H1 (cell line): ENCODE measurements around the gene ZFP3. TPM values are rescaled to one million over a fixed set of nuclear protein-coding genes. Genes with fewer than 3 reads are reported as not detected.

Experiments used
- CTCF ChIA-PET: fragments of 300-600 bp; sonication (Branson Sonifier 250); formaldehyde crosslinking; loops from one replicate; lab custom pipeline; 2021; ENCODE audit not compliant: partially characterized antibody; lab: Charles Lee
- POLR2A ChIA-PET: fragments of 300-600 bp; sonication (Branson Sonifier 250); formaldehyde crosslinking; loops from one replicate; lab custom pipeline; 2021; ENCODE audit warnings: inconsistent platforms; ENCODE audit not compliant: partially characterized antibody; lab: Charles Lee
- DNase-seq, 2 experiments: peaks; one replicate each; pipeline versions ENCODE4 v3.0.0 to v3.0.0-alpha.2; 2010 to 2022; ENCODE audit warnings: low spot score in 2 of 2, low read depth in 1 of 2, mixed read lengths in 1 of 2
- FAIRE-seq: peaks from 2 replicates; lab custom pipeline; 2011; peaks lifted over from hg19 to GRCh38; lab: Jason Lieb, UNC
- H2AFZ ChIP-seq: 2 replicates; pipeline ENCODE4 v1.8.1; 2012; ENCODE audit warnings: low read length, inconsistent platforms
- H2AK5ac ChIP-seq: 2 replicates; pipeline ENCODE4 v1.6.1; 2013; ENCODE audit warnings: low read depth, low read length
- H2BK120ac ChIP-seq: replicated peaks from 2 replicates; pipeline ENCODE3; 2013; ENCODE audit warnings: low read depth, low read length, inconsistent platforms
- H2BK12ac ChIP-seq: 2 replicates; pipeline ENCODE4 v1.6.1; 2013; ENCODE audit warnings: low read depth, low read length
- H2BK15ac ChIP-seq: 2 replicates; pipeline ENCODE4 v1.6.1; 2013; ENCODE audit warnings: low read length
- H2BK20ac ChIP-seq: 2 replicates; pipeline ENCODE4 v1.6.1; 2013; ENCODE audit warnings: low read length
- H2BK5ac ChIP-seq: 2 replicates; pipeline ENCODE4 v1.6.1; 2013; ENCODE audit warnings: low read depth, low read length
- H3K14ac ChIP-seq: 2 replicates; pipeline ENCODE4 v1.6.1; 2013; ENCODE audit warnings: inconsistent platforms; ENCODE audit not compliant: insufficient read length
- H3K18ac ChIP-seq: 2 replicates; pipeline ENCODE4 v1.6.1; 2013; ENCODE audit warnings: low read length; ENCODE audit errors: extremely low read depth
- H3K23ac ChIP-seq: 2 replicates; pipeline ENCODE4 v1.6.1; 2013; ENCODE audit warnings: inconsistent platforms; ENCODE audit not compliant: insufficient read length
- H3K23me2 ChIP-seq: 2 replicates; pipeline ENCODE4 v1.6.1; 2013; ENCODE audit warnings: low read depth, low read length
- H3K27ac ChIP-seq: 2 replicates; pipeline ENCODE4 v1.6.1; 2011; ENCODE audit warnings: low read depth, low read length, inconsistent platforms
- H3K27me3 ChIP-seq, 4 experiments: replicated peaks in 1 of 4; 1 replicate in 1 of 4; 2 replicates in 3 of 4; pipeline versions ENCODE4 v1.6.1 to v1.8.1; 2011 to 2013; ENCODE audit warnings: low read length in 3 of 4, mild to moderate bottlenecking in 3 of 4, inconsistent platforms in 2 of 4, mixed read lengths in 2 of 4, moderate library complexity in 1 of 4; ENCODE audit not compliant: control insufficient read depth in 3 of 4, insufficient read depth in 3 of 4; ENCODE audit errors: extremely low read depth in 1 of 4
- H3K36me3 ChIP-seq, 4 experiments: 2 replicates each; pipeline versions ENCODE4 v1.6.1 to v1.8.1; 2011 to 2013; ENCODE audit warnings: mild to moderate bottlenecking in 4 of 4, low read length in 3 of 4, moderate library complexity in 2 of 4, control low read depth in 1 of 4, inconsistent platforms in 1 of 4; ENCODE audit not compliant: insufficient read depth in 4 of 4, control insufficient read depth in 2 of 4
- H3K4ac ChIP-seq: replicated peaks from 2 replicates; pipeline ENCODE3; 2013; ENCODE audit warnings: low read length, low read depth, mixed read lengths, inconsistent platforms; ENCODE audit not compliant: insufficient read length
- H3K4me1 ChIP-seq, 4 experiments: replicated peaks in 1 of 4; 1 replicate in 1 of 4; 2 replicates in 3 of 4; pipeline versions ENCODE4 v1.6.1 to v1.8.1; 2011 to 2013; ENCODE audit warnings: low read length in 3 of 4, inconsistent platforms in 2 of 4, mixed read lengths in 1 of 4; ENCODE audit not compliant: insufficient read depth in 4 of 4, control insufficient read depth in 3 of 4
- H3K4me2 ChIP-seq, 2 experiments: 2 replicates each; pipeline versions ENCODE4 v1.6.1 to v1.8.1; 2011 to 2013; ENCODE audit warnings: low read depth in 2 of 2, low read length in 2 of 2, control low read depth in 1 of 2, inconsistent platforms in 1 of 2, mild to moderate bottlenecking in 1 of 2; ENCODE audit not compliant: insufficient read depth in 1 of 2
- H3K4me3 ChIP-seq, 4 experiments: fragments of 200-600, 300-600 bp in 1 of 4; sonication (generic), shearing (Covaris generic), sonication (Bioruptor Twin) in 1 of 4; 2 replicates each; pipeline versions ENCODE4 v1.5.1 to v1.8.1; 2011 to 2016; ENCODE audit warnings: low read length in 4 of 4, low read depth in 3 of 4, control low read depth in 2 of 4, inconsistent platforms in 2 of 4, mild to moderate bottlenecking in 2 of 4, mixed read lengths in 1 of 4, moderate library complexity in 1 of 4; ENCODE audit not compliant: insufficient read depth in 2 of 4; ENCODE audit errors: extremely low read depth in 1 of 4
- H3K56ac ChIP-seq: replicated peaks from 2 replicates; pipeline ENCODE3; 2013; ENCODE audit warnings: low read depth, mild to moderate bottlenecking, mixed read lengths, low read length, inconsistent platforms; ENCODE audit not compliant: insufficient read length
- H3K79me1 ChIP-seq: 2 replicates; pipeline ENCODE4 v1.6.1; 2013; ENCODE audit warnings: low read depth, low read length, control low read depth
- H3K79me2 ChIP-seq, 2 experiments: 2 replicates each; pipeline versions ENCODE4 v1.6.1 to v1.8.1; 2012 to 2013; ENCODE audit warnings: low read length in 2 of 2, mild to moderate bottlenecking in 2 of 2, inconsistent platforms in 1 of 2; ENCODE audit not compliant: insufficient read depth in 2 of 2, control insufficient read depth in 1 of 2
- H3K9ac ChIP-seq, 4 experiments: replicated peaks in 1 of 4; 1 replicate in 1 of 4; 2 replicates in 3 of 4; pipeline versions ENCODE4 v1.6.1 to v1.8.1; 2011 to 2013; ENCODE audit warnings: low read depth in 3 of 4, low read length in 3 of 4, control low read depth in 2 of 4, mild to moderate bottlenecking in 2 of 4, moderate library complexity in 2 of 4, inconsistent platforms in 1 of 4; ENCODE audit errors: extremely low read depth in 1 of 4
- H3K9me3 ChIP-seq, 2 experiments: 2 replicates each; pipeline versions ENCODE4 v1.6.1 to v1.8.1; 2012 to 2013; ENCODE audit warnings: mild to moderate bottlenecking in 2 of 2, moderate library complexity in 2 of 2, control low read depth in 1 of 2, inconsistent platforms in 1 of 2, low read depth in 1 of 2, low read length in 1 of 2, mixed read lengths in 1 of 2; ENCODE audit not compliant: insufficient read depth in 2 of 2
- H4K20me1 ChIP-seq, 2 experiments: replicated peaks in 1 of 2; 2 replicates each; pipeline versions ENCODE3 to v1.8.1; 2011 to 2013; ENCODE audit warnings: inconsistent platforms in 2 of 2, low read length in 2 of 2, mild to moderate bottlenecking in 1 of 2; ENCODE audit not compliant: insufficient read depth in 2 of 2, control insufficient read depth in 1 of 2
- H4K5ac ChIP-seq: 2 replicates; pipeline ENCODE4 v1.6.1; 2013; ENCODE audit warnings: low read length, low read depth, mixed read lengths, inconsistent platforms; ENCODE audit not compliant: insufficient read length
- H4K8ac ChIP-seq: 2 replicates; pipeline ENCODE4 v1.8.0; 2013; ENCODE audit warnings: mild to moderate bottlenecking, moderate library complexity, low read length, inconsistent platforms; ENCODE audit not compliant: insufficient read depth; ENCODE audit errors: extremely low read depth
- H4K91ac ChIP-seq: replicated peaks from 2 replicates; pipeline ENCODE3; 2013; ENCODE audit warnings: low read length, mixed read lengths, inconsistent platforms; ENCODE audit not compliant: insufficient read length
- EZH2 ChIP-seq: fragments of 200-600 bp; sonication (generic); IDR thresholded peaks from 2 replicates; pipeline ENCODE4 v1.7.1; 2012; ENCODE audit warnings: low read depth, mild to moderate bottlenecking, moderate library complexity, low read length, inconsistent platforms; ENCODE audit not compliant: severe bottlenecking
- TAF1 ChIP-seq: IDR thresholded peaks from 2 replicates; pipeline ENCODE4 v1.6.1; 2011; ENCODE audit warnings: mild to moderate bottlenecking, low read depth, low read length
- WGBS, 2 experiments: shearing (Covaris generic) in 1 of 2; methylation state at CpG; one replicate each; pipeline versions ENCODE4 v1.1.6 to v1.1.7; 2013 to 2015; ENCODE audit warnings: low lambda C conversion rate in 2 of 2, mixed read lengths in 2 of 2, inconsistent platforms in 1 of 2, low coverage in 1 of 2, missing lambda C conversion rate in 1 of 2; ENCODE audit not compliant: insufficient replicate concordance in 2 of 2, insufficient coverage in 1 of 2, insufficient read length in 1 of 2; ENCODE audit errors: extremely low coverage in 1 of 2, missing lambda C conversion rate in 1 of 2; 5-methylcytosine and 5-hydroxymethylcytosine counted together
- polyA plus RNA-seq, 7 experiments: library from polyadenylated mRNA; depleted of rRNA in 3 of 7; stranded (reverse) in 5 of 7; unstranded in 2 of 7; fragments of >200 nt in 5 of 7; fragments of 200-250 nt in 2 of 7; gene quantifications; 1 replicate in 5 of 7; 2 replicates in 1 of 7; 4 replicates in 1 of 7; pipeline versions ENCODE4 v1.2.1 to v1.2.3, GENCODE V29; 2011 to 2013; ENCODE audit warnings: missing spikeins in 2 of 7, mixed read lengths in 2 of 7
- total RNA-seq: library from RNA; stranded (reverse); fragmentation: NEBNext Ultra II Directional; extraction: Animal tissue kit (Norgen Biotek cat#: 25700); gene quantifications from 2 replicates; pipeline ENCODE4 v1.2.1, GENCODE V29; 2021

Gene ZFP3
- total and polyA plus RNA-seq, 2 of the 8 experiments (the other 6 are each of a cell fraction or from before 2014, with no cell fraction given): 0.15 to 0.44 TPM

DNA sequence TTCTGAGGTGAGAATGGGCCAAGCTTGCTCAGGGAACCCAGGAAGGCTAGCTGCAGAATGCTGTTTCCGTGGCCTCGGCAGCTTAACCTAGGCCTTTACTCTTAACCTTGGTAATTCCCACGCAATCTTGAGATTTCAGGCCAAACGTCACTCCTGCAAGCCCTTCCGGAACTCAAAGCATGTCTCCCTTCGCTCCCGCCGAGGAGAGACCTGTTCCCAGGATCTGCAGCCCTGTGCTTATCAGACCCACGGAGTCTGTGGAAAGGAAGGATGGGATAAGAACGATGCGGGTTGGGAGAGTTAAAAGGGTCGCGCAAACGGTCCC lies 524 bp upstream of the ZFP3 start:
- FAIRE-seq: no peak
- H3K4ac ChIP-seq: no peak overlapping the region
- no peak overlapping the region for H3K23ac ChIP-seq
- H3K4me2 ChIP-seq: peak overlapping the region; percentile 35 to 40; a peak in 3 of 4 replicates
- H2BK5ac ChIP-seq: 0 out of 2 replicates have a peak overlapping the region, but pooled peaks have one; percentile 47
- H3K9me3 ChIP-seq: no peaks in the 10 kb centered on the region; a peak in 1 of 4 replicates
- H2AFZ ChIP-seq: peak overlapping the region; percentile 59
- no peaks in the 10 kb centered on the region for H4K20me1 ChIP-seq
- H3K23me2 ChIP-seq: no peaks in the 10 kb centered on the region
- no peaks in the 10 kb centered on the region for H3K36me3 ChIP-seq
- H4K5ac ChIP-seq: no peak overlapping the region
- no peaks in the 10 kb centered on the region; a peak in 1 of 7 replicates for H3K4me1 ChIP-seq
- no peak overlapping the region for H2BK12ac ChIP-seq
- H3K56ac ChIP-seq: no peak overlapping the region
- CTCF ChIA-PET: interaction anchor here (0.7 to 0.9 kb wide), 2 partner anchors 16 to 25 kb away, joined by 3 read pairs; no protein-coding TSS in a partner anchor
- H3K79me1 ChIP-seq: no peaks in the 10 kb centered on the region
- H4K8ac ChIP-seq: no peak overlapping the region; the same call in 1 of the 2 replicates
- peak overlapping the region in 1 of 4 experiments; percentile 53; a peak in 2 of 8 replicates for H3K4me3 ChIP-seq
- H2AK5ac ChIP-seq: no peak overlapping the region
- no peaks in the 10 kb centered on the region for H3K79me2 ChIP-seq
- H3K9ac ChIP-seq: no peak overlapping the region
- no peak overlapping the region for H2BK15ac ChIP-seq
- no peak overlapping the region for H2BK120ac ChIP-seq
- H3K14ac ChIP-seq: no peak overlapping the region
- DNase-seq: no peak
- POLR2A ChIA-PET: interaction anchor here (0.7 to 3.1 kb wide), 8 partner anchors 10 to 97 kb away, joined by 3 to 12 read pairs (median 3); no protein-coding TSS in a partner anchor
- no peak overlapping the region for H3K18ac ChIP-seq
- no peak overlapping the region for H4K91ac ChIP-seq
- H3K27me3 ChIP-seq: peaks cover 0 to 13% (median 8%) of the 10 kb centered on the region in 4 experiments; a peak in 5 of 7 replicates
- WGBS, 2 experiments: 90% methylated on average over 14 of the region's 14 CpGs; no CpG with 5 or more reads in 1 of the 2 experiments
- H3K27ac ChIP-seq: no peak overlapping the region
- TF ChIP-seq EZH2 (peak; percentile 26), TAF1 (no peak)
- H2BK20ac ChIP-seq: no peak overlapping the region
